Thyroid gland (tissue), 4 donors: ENCODE data around the gene NCS1. TPM values are rescaled to one million over a fixed set of nuclear protein-coding genes. Genes with fewer than 3 reads are reported as not detected.
A peak's percentile ranks its signal among the peaks of the same experiment; 100 is the strongest.

Experiments used
- DNase-seq, 2 donors: peaks; one replicate each; pipeline ENCODE4 v3.0.0-alpha.2; 2019
- H3K27ac ChIP-seq, 3 donors: fragments of 200-600 bp; sonication (generic); 1 replicate in 2 of 3; 2 replicates in 1 of 3; pipeline ENCODE4 v1.5.1; 2016 to 2019; ENCODE audit warnings: mild to moderate bottlenecking in 1 of 3, moderate library complexity in 1 of 3
- H3K27me3 ChIP-seq: fragments of 200-600 bp; sonication (generic); one replicate; pipeline ENCODE4 v1.5.1; 2019
- H3K36me3 ChIP-seq, 2 donors: fragments of 200-600 bp; sonication (generic); one replicate each; pipeline ENCODE4 v1.5.1; 2016 to 2019
- H3K4me1 ChIP-seq, 2 donors: fragments of 200-600 bp; sonication (generic); one replicate each; pipeline ENCODE4 v1.5.1; 2017 to 2019
- H3K4me3 ChIP-seq, 3 donors: fragments of 200-600 bp; sonication (generic); replicated peaks in 1 of 3; 1 replicate in 2 of 3; 2 replicates in 1 of 3; pipeline ENCODE4 v1.5.1; 2016; ENCODE audit warnings: mild to moderate bottlenecking in 1 of 3
- H3K9me3 ChIP-seq: fragments of 200-600 bp; sonication (generic); one replicate; pipeline ENCODE4 v1.5.1; 2017
- CTCF ChIP-seq, 6 experiments: fragments of 200-600 bp in 3 of 6; fragments of 450-650 bp in 3 of 6; sonication (generic) in 3 of 6; IDR thresholded peaks; one replicate each; pipeline ENCODE4 v1.5.1; 2016 to 2019; ENCODE audit warnings: antibody characterized with exemption in 6 of 6, mild to moderate bottlenecking in 2 of 6, inconsistent platforms in 1 of 6, moderate library complexity in 1 of 6
- POLR2A ChIP-seq, 2 donors: fragments of 450-650 bp; IDR thresholded peaks; one replicate each; pipeline ENCODE4 v1.6.1; 2017; ENCODE audit warnings: antibody characterized with exemption in 2 of 2, mild to moderate bottlenecking in 2 of 2, moderate library complexity in 1 of 2
- WGBS, 2 donors: methylation state at CpG; one replicate each; pipeline ENCODE4 v1.1.5; 2017; 5-methylcytosine and 5-hydroxymethylcytosine counted together
- intact Hi-C: fragments of 100-400 bp; cut with DNase I; formaldehyde crosslinking; loops from one replicate; pipeline ENCODE4 v1.15.1; 2023
- total RNA-seq, 4 donors: library from RNA; depleted of rRNA; stranded (reverse); fragments of >200 nt; gene quantifications; one replicate each; pipeline ENCODE4 v1.2.3, GENCODE V29; 2016

The NCS1 gene
- total RNA-seq, 4 donors from 2014 or later: 31.0 to 85.4 (median 61.2) TPM

GRCh38 chr9:130240410-130241197 lies 68.4 kb downstream of the NCS1 start:
- Histone ChIP-seq H3K27ac (peak overlapping the region; percentile 90 to 96 (median 96)), H3K4me1 (peaks cover 52 to 57% of the 10 kb centered on the region in 2 donors), H3K36me3 (no peaks in the 10 kb centered on the region), H3K9me3 (no peaks in the 10 kb centered on the region), H3K4me3 (no peak overlapping the region), H3K27me3 (no peaks in the 10 kb centered on the region)
- TF ChIP-seq POLR2A (IDR thresholded peaks at IDR 0.05): no peak
- TF ChIP-seq CTCF (IDR thresholded peaks at IDR 0.05): no peak
- WGBS, 2 donors: 78 to 90% methylated on average over 5 of the region's 5 CpGs
- DNase-seq: peak; percentile 68 to 72
- intact Hi-C loops: loop anchor here (5.0 kb wide), 1 partner anchor 102 kb away; no protein-coding TSS in a partner anchor

GRCh38 chr9:130241198-130241535 lies 69.0 kb downstream of the NCS1 start:
- DNase-seq: no peak
- Histone ChIP-seq H3K27me3 (no peaks in the 10 kb centered on the region), H3K36me3 (no peaks in the 10 kb centered on the region), H3K4me1 (peaks cover 49 to 55% of the 10 kb centered on the region in 2 donors), H3K4me3 (no peak overlapping the region), H3K27ac (peak overlapping the region in 2 of 3 donors; percentile 45 to 96), H3K9me3 (no peaks in the 10 kb centered on the region)
- TF ChIP-seq CTCF (IDR thresholded peaks at IDR 0.05) (no peak), POLR2A (IDR thresholded peaks at IDR 0.05) (no peak)
- intact Hi-C loops: loop anchor here (5.0 kb wide), 1 partner anchor 101 kb away; no protein-coding TSS in a partner anchor
- 86 to 100% methylated on average over 1 of the region's 1 CpG for WGBS, 2 donors

- intact Hi-C loops: loop anchor here (5.0 kb wide), 1 partner anchor 100 kb away; no protein-coding TSS in a partner anchor
- Histone ChIP-seq H3K36me3 (no peaks in the 10 kb centered on the region), H3K27me3 (no peaks in the 10 kb centered on the region), H3K4me1 (peaks cover 36 to 42% of the 10 kb centered on the region in 2 donors), H3K9me3 (no peaks in the 10 kb centered on the region), H3K27ac (no peak overlapping the region), H3K4me3 (no peak overlapping the region)
- WGBS, 2 donors: 82 to 86% methylated on average over 11 of the region's 11 CpGs
- no peak for DNase-seq
- TF ChIP-seq CTCF (IDR thresholded peaks at IDR 0.05): no peak
- TF ChIP-seq POLR2A (IDR thresholded peaks at IDR 0.05): no peak
Observed at GRCh38 chr9:130242270-130243014, 70.2 kb downstream of the NCS1 start.

- H3K4me1 ChIP-seq: peaks cover 31 to 39% of the 10 kb centered on the region in 2 donors
- intact Hi-C loops: loop anchor here (5.0 kb wide), 1 partner anchor 99 kb away; no protein-coding TSS in a partner anchor
- no peak overlapping the region for H3K27ac ChIP-seq
- H3K36me3 ChIP-seq: no peaks in the 10 kb centered on the region
- H3K4me3 ChIP-seq: no peak overlapping the region
- DNase-seq: peak; percentile 74 to 77
- H3K9me3 ChIP-seq: no peaks in the 10 kb centered on the region
- peak; percentile 87 to 98 (median 90) for TF ChIP-seq CTCF (IDR thresholded peaks at IDR 0.05)
- no peak for TF ChIP-seq POLR2A (IDR thresholded peaks at IDR 0.05)
- no peaks in the 10 kb centered on the region for H3K27me3 ChIP-seq
- WGBS, 2 donors: 23 to 26% methylated on average over 28 to 35 of the region's 35 CpGs
Observed at GRCh38 chr9:130243015-130243881, 71.0 kb downstream of the NCS1 start.
